ENCODE measurements around the gene BICDL1.
A peak's percentile ranks its signal among the peaks of the same experiment; 100 is the strongest.

BICDL1 gene

DNA sequence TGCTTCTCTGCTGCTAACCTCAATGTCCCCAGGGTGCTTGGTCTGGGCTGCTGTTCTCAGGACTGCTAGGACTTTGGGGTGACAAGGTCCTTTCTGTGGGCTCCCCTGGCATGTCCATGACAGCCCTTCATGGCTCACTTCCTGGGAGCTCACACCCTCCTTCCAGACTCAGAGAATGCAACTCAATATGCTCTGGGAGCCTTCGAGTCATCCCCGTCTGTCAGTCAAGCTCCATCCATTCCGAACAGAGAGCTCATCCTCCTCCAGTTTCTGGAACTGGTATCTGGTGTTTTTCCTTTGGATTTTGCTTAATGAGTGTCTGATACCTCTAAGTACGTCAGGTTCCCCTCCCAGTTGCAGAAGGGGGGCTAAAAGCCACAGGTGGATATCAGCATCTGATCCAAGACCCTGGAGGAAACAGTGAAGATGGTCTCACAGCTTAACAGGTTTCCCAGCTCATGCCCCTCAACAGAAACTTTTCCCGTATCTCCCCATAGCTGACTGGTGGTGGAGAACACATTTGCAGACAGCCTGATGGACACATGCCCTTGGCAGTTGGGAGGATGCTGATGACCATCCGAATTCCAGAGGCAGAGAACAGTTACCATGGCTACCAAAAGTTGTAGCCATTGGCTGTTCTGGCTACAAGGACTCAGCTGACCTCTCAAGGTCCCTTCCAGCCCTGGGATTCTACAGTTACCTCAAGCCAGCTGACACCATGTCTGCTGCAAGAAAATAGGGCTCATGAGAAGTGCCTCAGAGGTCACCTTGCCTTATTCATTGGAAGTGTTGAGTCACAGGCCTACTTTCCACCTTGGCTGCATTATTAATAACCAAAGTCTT lies 137.0 kb downstream of the BICDL1 start:
- DNase-seq (ENCODE audit: low spot score): no peak

DNA sequence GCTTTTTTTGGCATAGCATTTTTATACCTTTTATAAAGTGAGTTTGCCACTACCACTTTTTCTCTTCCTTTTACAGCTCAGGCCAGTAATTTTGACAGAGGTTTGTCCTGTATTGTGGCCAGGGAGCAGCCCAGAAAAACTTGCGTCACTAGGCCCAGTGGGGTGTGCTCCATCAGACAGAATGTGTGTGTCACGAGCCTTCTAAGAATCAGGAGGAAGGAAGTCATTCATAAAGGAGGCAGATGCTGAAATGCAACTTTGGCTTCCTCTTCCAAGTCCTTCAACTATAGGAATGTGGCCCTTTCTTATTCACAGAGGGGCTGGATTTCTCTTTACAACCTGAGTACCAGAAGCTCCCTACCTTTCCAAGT lies 137.6 kb downstream of the BICDL1 start:
- DNase-seq (ENCODE audit: low spot score): peak; percentile 50

DNA sequence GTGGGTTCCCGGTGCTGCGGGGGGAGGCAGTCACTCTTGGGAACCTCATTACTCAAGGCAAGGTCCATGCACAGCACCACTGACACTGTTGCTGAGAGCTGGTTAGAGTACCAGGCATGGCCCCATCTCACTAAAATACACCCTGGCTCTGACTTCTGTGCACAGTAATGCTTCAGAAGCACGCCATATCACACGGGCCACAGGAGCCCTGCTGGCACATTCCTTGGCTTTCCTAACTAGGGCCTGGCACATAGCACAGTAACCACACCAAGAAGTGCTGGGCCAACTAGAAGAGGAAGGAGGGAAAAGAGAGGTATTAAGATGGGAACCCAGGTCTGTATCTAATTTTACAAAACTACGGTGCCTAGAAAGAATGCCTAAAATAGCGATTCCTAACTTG lies 141.0 kb downstream of the BICDL1 start:
- no peak for DNase-seq (ENCODE audit: low spot score)

DNA sequence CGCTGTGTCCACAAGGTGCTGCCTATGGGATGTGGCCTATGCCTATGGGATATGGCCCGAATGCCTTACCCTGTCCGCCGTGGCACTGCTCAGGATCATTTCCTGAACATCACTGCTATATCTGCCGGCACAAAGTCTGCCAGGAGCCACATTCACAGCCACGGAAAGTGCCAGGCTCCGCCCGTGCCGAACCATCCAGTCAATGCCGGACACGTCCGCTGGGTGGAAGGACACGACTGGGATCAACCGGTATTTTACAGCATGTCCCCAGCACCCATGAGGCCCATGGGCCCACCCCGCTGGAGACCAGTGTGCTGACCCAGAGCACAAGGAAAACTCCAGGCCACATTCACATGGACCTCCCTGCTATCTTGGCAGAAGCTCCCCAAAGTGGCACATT lies 142.1 kb downstream of the BICDL1 start:
- DNase-seq (ENCODE audit: low spot score): no peak

DNA sequence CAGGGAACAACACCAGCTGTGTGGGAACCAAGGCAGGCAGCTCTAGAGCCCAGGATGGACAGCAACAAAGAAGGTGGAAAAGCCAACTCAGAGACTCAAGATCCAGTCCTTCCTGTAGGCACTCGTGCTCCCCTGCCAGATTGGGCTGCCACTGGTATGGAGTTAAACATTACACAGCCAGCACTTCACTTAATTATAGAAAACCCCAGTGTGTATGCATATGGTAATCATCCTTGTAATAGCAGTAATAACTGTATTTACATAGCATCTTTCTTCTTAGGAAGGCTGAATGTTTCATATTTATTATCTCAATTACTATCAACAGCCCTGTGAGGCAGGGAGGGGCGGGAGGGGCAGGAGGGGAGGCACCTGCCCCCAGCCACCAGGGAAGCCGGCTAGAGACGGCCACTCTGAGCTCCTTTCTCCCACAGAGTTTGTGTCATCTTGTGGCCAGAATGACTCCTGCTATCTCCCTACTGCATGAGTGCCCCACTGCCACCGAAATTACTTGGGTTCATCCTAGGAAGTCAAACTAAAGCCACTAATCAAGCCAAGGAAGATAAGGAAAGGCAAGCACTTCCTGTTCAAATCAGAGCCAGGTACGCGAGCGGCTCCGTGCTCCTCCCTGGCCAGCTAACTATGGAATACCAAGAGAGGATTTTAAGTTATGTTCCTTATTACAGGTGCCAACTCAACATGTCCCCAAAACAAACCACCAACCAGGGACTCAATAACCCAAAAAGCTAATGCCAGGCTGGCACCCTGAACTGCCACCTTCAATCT lies 143.2 kb downstream of the BICDL1 start:
- no peak for DNase-seq (ENCODE audit: low spot score)

DNA sequence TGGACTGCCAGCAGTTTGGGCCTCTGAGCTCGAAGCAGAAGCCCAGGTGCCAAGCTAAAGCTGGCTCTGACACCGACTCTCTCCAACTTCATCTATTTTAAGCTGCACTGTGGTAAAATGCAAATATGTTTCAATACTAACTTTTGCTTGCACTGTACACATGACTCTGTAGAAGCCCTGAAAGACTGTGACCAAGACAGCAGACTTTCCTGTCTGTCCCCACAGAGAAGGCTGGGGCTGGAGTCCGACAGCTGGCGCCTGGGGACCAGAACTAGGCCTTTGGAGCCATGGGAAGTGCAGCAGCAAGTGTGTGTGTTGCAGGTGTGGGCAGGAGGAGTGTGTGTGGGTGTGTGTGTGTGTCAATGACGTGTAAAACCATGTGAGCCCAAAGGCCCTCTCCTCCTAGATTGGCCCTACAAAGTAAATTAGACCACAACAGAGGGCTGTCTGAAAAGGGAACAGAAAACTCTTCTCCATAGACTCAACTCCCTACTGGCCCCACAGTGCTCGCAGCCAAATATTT lies 143.9 kb downstream of the BICDL1 start:
- no peak for DNase-seq (ENCODE audit: low spot score)

DNA sequence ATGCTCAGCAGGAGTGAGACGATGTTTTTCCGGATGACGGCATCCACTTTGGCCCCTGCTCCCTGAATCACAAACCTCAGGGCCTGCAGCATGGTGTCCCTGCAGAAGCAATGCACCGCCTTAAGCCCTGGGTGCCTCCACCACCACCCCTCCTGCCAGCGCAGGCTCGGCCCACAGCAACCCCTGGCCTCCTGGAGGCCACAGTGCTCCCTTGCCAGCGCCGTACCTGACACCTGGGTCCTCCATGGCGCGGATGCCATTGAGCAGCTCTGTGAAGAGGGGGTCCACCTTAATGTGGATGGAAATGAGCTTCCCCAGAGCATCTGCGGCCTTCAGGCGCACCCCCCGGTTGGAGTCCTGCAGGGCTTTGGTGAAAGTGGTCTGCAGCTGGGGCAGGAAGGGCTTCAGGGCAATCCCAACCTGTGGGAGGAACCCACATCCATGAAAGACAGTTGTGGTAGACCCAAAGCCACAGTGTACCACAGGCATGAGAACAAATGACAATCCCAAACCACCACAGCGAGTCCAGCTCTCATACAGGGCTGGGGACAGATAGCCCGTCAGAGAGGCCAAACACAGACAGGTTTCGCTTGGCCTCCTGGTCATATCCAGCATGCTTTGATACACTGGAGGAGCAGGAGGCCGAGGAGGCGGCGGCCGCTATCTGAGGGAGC lies 145.4 kb downstream of the BICDL1 start:
- no peak for DNase-seq (ENCODE audit: low spot score)

DNA sequence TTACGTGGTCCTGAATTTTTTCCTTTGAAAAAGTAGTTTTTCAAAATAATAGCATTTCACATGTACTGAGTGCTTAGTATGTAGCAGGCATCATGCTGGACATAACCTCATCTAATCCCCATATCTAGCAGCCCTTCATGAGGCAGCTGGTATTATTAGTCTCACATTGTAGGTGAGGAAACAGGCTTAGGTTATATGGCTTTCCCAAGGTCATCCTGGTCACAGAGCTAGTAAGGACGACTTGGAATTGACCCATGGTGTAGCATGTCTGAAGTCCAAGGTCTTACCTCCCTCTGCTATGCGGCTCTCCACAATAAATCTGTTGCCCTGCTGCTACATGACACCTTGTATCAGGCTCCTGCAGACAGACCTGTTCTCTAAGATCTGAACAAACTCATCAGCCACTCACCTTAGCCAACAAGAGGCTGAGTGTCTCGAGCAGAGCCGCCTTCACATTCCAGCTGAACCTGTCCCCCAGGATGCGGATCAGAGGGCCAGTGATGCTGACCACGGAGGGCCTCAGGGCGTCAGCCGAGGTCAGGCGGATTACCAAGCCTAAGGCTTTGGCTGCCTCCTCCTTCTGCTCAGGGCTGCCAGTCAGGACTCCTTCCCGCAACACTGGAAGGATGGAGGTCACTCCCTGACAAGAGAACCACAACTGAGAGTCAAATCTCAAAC lies 147.2 kb downstream of the BICDL1 start:
- DNase-seq (ENCODE audit: low spot score): no peak

DNA sequence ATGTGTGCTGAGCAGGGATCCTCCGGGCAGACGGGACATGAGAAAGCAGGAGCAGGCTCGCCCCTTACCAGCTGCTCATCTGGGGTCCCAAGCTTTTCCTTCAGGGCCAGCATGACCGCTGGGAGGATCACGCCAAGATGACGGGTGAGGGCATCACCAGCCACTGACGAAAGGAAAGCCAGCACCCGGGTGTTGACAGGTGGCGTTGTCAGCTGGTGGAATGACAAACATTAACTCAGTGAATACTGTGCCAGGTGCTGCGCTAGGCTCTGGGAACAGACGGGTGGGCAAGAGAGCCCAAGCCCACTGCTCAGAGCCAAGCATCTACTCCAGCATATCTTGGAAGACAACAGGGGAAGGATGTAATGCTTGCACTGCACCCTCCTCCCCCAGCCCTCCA lies 148.8 kb downstream of the BICDL1 start:
- DNase-seq (ENCODE audit: low spot score): no peak

DNA sequence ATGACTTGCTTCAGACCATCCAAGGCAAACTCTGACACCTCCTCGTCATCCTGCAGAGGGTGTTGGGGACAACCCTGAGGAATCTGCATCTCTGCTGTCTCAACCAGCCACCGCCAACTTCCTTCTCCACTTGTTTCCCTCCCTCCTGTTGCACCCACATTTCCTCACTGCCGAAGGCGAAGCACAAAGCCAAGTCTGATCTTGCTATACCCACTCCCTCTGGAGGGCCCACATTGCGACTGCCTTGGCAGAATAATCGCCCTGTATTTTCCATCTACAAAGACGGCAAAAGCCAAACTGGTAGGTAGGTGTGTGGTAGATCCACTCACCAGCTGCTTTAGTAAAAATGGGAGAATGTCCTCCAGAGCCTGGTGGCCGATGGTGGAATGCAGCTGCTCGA lies 149.3 kb downstream of the BICDL1 start:
- DNase-seq (ENCODE audit: low spot score): no peak

DNA sequence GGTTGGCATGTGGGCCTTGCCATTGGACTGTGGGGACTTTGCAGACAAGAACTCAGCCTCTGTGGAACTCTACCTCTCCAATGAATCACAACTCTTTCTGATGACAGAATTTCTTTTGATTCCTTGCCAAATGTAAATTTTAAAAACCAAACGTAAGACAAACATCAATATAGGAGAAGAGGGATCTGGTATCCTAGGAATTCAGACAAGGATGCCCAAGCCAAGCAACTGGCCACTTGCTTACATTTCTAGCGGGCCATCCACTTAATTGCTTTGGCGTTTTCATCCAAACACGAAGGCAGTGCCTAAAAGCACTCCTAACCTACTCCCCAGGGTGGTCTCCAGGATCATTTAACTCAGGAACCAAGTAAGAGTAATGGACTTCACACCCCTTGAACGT lies 150.9 kb downstream of the BICDL1 start:
- DNase-seq (ENCODE audit: low spot score): no peak

DNA sequence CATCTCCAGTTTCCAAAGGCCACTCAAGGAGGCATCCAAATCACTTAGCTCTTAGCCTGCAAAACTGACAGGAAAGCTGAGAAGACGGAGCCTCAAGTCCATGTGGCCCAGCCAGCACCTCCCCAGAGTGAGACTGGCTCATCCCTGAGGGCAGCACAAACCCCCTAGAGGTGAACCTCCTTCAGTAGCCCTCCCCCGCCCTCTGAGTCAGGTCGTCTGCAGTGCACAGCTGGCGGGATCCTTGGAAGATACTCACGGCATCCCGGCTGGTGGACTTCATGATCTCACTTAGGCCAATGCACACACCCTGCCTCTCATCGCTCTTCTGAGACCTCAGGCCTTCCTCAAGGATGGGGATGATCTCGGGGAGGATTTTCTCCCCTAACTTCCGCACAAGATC lies 151.6 kb downstream of the BICDL1 start:
- DNase-seq (ENCODE audit: low spot score): no peak

DNA sequence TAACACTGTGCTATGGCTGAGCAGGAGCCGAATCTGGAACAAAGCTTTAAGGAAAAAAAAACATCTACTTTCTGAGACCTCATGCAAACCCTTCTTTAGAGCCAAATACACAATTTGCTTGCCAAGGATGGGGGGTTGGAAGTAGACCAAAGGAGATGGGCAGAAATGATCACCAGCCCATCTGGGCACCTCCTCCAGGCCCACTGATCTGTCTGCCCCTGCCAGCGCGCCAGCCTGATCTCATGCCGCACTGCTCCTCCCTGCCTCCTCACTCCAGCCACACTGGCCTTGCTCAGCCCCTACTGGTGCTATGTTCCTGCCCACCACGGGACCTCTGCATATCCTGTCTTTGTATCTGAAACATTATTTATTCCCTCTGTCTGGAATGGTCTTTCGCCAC lies 152.3 kb downstream of the BICDL1 start:
- DNase-seq (ENCODE audit: low spot score): no peak

DNA sequence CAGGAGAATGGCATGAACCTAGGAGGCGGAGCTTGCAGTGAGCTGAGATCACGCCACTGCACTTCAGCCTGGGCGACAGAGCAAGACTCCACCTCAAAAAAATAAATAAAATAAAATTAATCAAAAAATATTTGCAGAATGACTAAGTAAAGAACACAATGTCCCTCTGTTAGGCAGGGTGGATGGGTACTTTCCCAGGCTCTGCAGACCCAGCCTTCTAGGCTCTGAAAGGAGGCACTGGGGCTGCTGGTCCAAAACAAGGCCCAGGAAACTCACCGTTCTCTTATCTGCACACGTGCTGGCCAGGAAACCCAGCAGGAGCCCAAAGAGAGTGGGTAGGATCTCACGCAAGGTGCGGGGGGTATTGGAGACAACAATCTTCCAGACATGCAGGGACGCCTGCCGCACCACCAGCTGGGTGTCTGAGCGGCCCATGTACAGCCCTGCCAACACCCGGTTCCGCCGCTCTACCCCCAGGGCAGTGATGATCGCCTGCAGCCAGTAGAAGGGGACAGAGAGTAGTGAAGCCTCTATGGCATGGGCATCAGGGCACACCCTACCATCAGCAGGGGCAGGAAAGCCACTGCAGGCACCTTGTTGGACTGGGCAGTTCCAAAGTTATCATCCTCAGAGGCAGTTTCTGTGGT lies 153.3 kb downstream of the BICDL1 start:
- DNase-seq (ENCODE audit: low spot score): no peak
